ENCODE data around the gene KRT80. TPM values are rescaled to one million over a fixed set of nuclear protein-coding genes. Genes with fewer than 3 reads are reported as not detected.

The KRT80 gene
- total RNA-seq (2016; rRNA removed; fragmentation: Illumina TruSeq; extraction: Trizol) (0.27 and 0.58 TPM in 2 replicates), polyA plus RNA-seq (2011; rRNA removed) (0.53 and 0.76 TPM in 2 replicates), polyA minus RNA-seq (2011; rRNA and poly(A)+ RNA removed; ENCODE audit: low replicate concordance) (1.4 and 134 TPM in 2 replicates), Bru-seq, nascent RNA (percentile 38 among the genes with signal in this experiment), BruChase-seq, experiment 1, labeled RNA remaining after a 6-hour chase (percentile 46 among the genes with signal in this experiment), BruChase-seq, experiment 2, labeled RNA remaining after a 2-hour chase (percentile 38 among the genes with signal in this experiment)
- 0.10 TPM in 1 of 2 replicates, not detected in the other for total RNA-seq (2016; cell fraction: cytosol; rRNA removed; fragmentation: Illumina TruSeq; extraction: Trizol; ENCODE audit: low read depth)
- 0.37 and 0.39 TPM in 2 replicates for total RNA-seq (2016; cell fraction: insoluble cytoplasmic fraction; rRNA removed; fragmentation: Illumina TruSeq; extraction: Trizol)
- total RNA-seq (2016; cell fraction: membrane; rRNA removed; fragmentation: Illumina TruSeq; extraction: Trizol), result 0.34 and 0.38 TPM in 2 replicates
- 0.41 and 0.53 TPM in 2 replicates for total RNA-seq (2016; cell fraction: nucleus; rRNA removed; fragmentation: Illumina TruSeq; extraction: Trizol)
- polyA plus RNA-seq (2011; cell fraction: cytosol; rRNA removed), result 0.43 and 0.69 TPM in 2 replicates
- polyA plus RNA-seq (2011; cell fraction: nucleus; rRNA removed), result 0.71 and 0.74 TPM in 2 replicates
- 0.08 and 0.25 TPM in 2 replicates for polyA plus RNA-seq (2012)
- polyA plus RNA-seq (2016; cell fraction: cytosol; fragmentation: Illumina TruSeq; extraction: Trizol; ENCODE audit: low read depth), result 0.09 and 0.11 TPM in 2 replicates
- 0.62 and 0.85 TPM in 2 replicates for polyA plus RNA-seq (2016; cell fraction: insoluble cytoplasmic fraction; fragmentation: Illumina TruSeq; extraction: Trizol; ENCODE audit: low read depth)
- 0.37 and 0.48 TPM in 2 replicates for polyA plus RNA-seq (2016; cell fraction: membrane; fragmentation: Illumina TruSeq; extraction: Trizol; ENCODE audit: low read depth)
- polyA plus RNA-seq (2016; cell fraction: nucleus; fragmentation: Illumina TruSeq; extraction: Trizol; ENCODE audit: insufficient read depth, low read depth), result 0.92 and 1.2 TPM in 2 replicates
- 0.70 and 1.1 TPM in 2 replicates for polyA minus RNA-seq (2011; cell fraction: cytosol; rRNA and poly(A)+ RNA removed)
- polyA minus RNA-seq (2011; cell fraction: nucleus; rRNA and poly(A)+ RNA removed), result 0.26 and 0.62 TPM in 2 replicates
- long read RNA-seq, experiment 1, partial matches to known transcripts, result 1 of 1 reads
- long read RNA-seq, experiment 1, other reads (novel, unspliced or antisense), result 0 of 1 reads
- long read RNA-seq, experiment 2, partial matches to known transcripts, result 0 of 3 reads
- long read RNA-seq, experiment 2, other reads (novel, unspliced or antisense), result 3 of 3 reads

- no peak within 1 kb of the TSS for H3K27ac ChIP-seq (ENCODE audit: extremely low read length, insufficient read depth, low read length)
- H3K27me3 ChIP-seq (ENCODE audit: control insufficient read depth in 1 of 2, insufficient read depth in 2 of 2, low read length in 2 of 2), result peaks cover 0 to 15% of the 10 kb centered on the region in 2 experiments; a peak in 1 of 5 replicates
- H4K20me1 ChIP-seq (ENCODE audit: insufficient read depth, low read length), result no peaks in the 10 kb centered on the region
- FAIRE-seq (no peak), DNase-seq (ENCODE audit: low spot score) (peak; percentile 86), ATAC-seq (peak; percentile 59)
- peaks cover 4% of the 10 kb centered on the region; the same call in 1 of the 2 replicates for H3K4me1 ChIP-seq (ENCODE audit: insufficient read depth, low read length)
- no peak within 1 kb of the TSS for H3K9ac ChIP-seq (ENCODE audit: insufficient read depth, low read depth, low read length)
- no peak within 1 kb of the TSS for H3K4me3 ChIP-seq (replicated peaks in 1 of 3; ENCODE audit: insufficient read depth in 1 of 3, low read depth in 2 of 3, low read length in 3 of 3)
- in situ Hi-C loops (cut with HindIII; ENCODE audit: extremely low pct_ligation_motif_present, low pct_unique_long_range_greater_than_20kb), result no loop called here
- POLR2A ChIA-PET, result interaction anchor here (0.9 to 1.8 kb wide), 2 partner anchors 10 to 16 kb away, joined by 4 to 5 read pairs; no protein-coding TSS in a partner anchor
- H3K4me2 ChIP-seq (ENCODE audit: low read depth, low read length), result no peak within 1 kb of the TSS
- no peaks in the 10 kb centered on the region for H3K9me3 ChIP-seq (ENCODE audit: low read length)
- 2% methylated on average over 9 of the region's 20 CpGs for WGBS (ENCODE audit: low lambda C conversion rate)
- no peaks in the 10 kb centered on the region for H3K36me3 ChIP-seq (replicated peaks in 1 of 2; ENCODE audit: control insufficient read depth in 1 of 2, insufficient read depth in 2 of 2, low read length in 2 of 2)
- no peaks in the 10 kb centered on the region for H3K79me2 ChIP-seq (ENCODE audit: insufficient read depth, low read length)
- no peak within 1 kb of the TSS for H2AFZ ChIP-seq (ENCODE audit: low read length)
- intact Hi-C loops (cut with micrococcal nuclease; ENCODE audit: unreplicated experiment), result no loop called here
- no TSS peak for BruUV-seq (replicated peaks)
- CTCF ChIA-PET (ENCODE audit: low intra/inter-chr PET ratio, low total read pairs), result no interaction called here
- TF ChIP-seq HMG20A (CRISPR knock-in tag; IDR thresholded peaks at IDR 0.05; ENCODE audit: borderline replicate concordance) (0 out of 2 replicates have a peak, but pooled peaks have one; percentile 21), SAP130 (CRISPR knock-in tag; IDR thresholded peaks at IDR 0.05; ENCODE audit: low read depth) (0 out of 2 replicates have a peak, but pooled peaks have one; percentile 16), SOX6 (IDR thresholded peaks at IDR 0.05) (no peak), SOX6 (CRISPR knock-in tag; IDR thresholded peaks at IDR 0.05) (no peak), EP300 (IDR thresholded peaks at IDR 0.05; ENCODE audit: low read depth in 2 of 2, low read length in 2 of 2) (0 out of 4 replicates have a peak, but pooled peaks of 1 of the 2 experiments have one; percentile 8), EP300 (CRISPR knock-in tag; IDR thresholded peaks at IDR 0.05; ENCODE audit: borderline replicate concordance) (no peak), JUN (CRISPR knock-in tag; IDR thresholded peaks at IDR 0.05) (0 out of 2 replicates have a peak, but pooled peaks have one; percentile 29), PRDM10 (CRISPR knock-in tag; IDR thresholded peaks at IDR 0.05; ENCODE audit: low read depth) (no peak), GABPB1 (CRISPR knock-in tag; IDR thresholded peaks at IDR 0.05) (peak; percentile 53; the same call in 1 of the 2 replicates), HNRNPL (IDR thresholded peaks at IDR 0.05; ENCODE audit: low read depth, low read length) (0 out of 2 replicates have a peak, but pooled peaks have one; percentile 33), RARA (CRISPR knock-in tag; IDR thresholded peaks at IDR 0.05) (no peak)
- TF ChIP-seq, protein P1, sequence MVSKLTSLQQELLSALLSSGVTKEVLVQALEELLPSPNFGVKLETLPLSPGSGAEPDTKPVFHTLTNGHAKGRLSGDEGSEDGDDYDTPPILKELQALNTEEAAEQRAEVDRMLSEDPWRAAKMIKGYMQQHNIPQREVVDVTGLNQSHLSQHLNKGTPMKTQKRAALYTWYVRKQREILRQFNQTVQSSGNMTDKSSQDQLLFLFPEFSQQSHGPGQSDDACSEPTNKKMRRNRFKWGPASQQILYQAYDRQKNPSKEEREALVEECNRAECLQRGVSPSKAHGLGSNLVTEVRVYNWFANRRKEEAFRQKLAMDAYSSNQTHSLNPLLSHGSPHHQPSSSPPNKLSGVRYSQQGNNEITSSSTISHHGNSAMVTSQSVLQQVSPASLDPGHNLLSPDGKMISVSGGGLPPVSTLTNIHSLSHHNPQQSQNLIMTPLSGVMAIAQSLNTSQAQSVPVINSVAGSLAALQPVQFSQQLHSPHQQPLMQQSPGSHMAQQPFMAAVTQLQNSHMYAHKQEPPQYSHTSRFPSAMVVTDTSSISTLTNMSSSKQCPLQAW (CRISPR knock-in tag; IDR thresholded peaks at IDR 0.05), result no peak
These were observed at the start of gene KRT80 for GRCh38 chr12:52191841-52192791. Gene KRT80 (minus strand): TSS chr12:52192014. CDS start chr12:52191902, 112 bp downstream.
